HG02678 (cell line): ENCODE data around the gene MLF2.
"Not testable (repeated sequence)": the region's sequence is repeated elsewhere in the genome, so short reads cannot be mapped to it uniquely, and the experiment has no call there.

Experiments used
- ATAC-seq: cut with Tn5 transposase; IDR thresholded peaks from one replicate; pipeline ENCODE4 v1.9.1; 2021; ENCODE audit warnings: mild to moderate bottlenecking, moderate library complexity; ENCODE audit not compliant: unreplicated experiment

MLF2 gene

GRCh38 chr12:6765634-6766581 is 13.0 kb upstream of the MLF2 start, which contains the start of gene PTMS:
Gene PTMS (plus strand): TSS chr12:6766363. CDS start chr12:6766706, 343 bp downstream.
- peak; percentile 19 for ATAC-seq

DNA sequence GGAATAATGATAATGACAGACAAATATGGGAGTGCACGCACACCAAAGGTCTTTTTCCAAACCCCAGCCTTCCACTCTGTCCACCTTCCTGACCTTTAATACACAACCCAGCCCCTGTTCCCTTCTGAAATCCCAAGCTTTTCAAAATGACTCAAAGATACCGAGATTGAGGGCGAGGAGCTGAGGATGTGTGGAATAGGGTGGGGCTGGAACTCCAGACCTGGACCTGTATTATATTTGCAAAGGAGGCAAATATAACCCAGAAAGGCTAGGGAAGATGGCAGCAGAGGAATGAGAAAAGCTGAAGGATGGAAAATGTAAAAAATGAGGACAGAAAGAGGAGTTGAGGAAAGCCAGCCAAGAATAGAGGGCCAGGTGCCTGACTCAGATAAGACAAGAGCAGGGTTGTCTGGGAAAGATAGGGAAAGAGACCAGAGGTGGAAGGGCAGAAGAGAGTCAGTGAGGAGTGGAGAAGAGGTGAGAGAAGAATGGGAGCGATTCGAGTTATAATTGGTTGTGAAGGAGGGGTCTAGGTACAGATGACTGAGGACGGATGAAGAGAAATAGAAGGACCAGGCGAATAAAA is 12.2 kb upstream of the MLF2 start:
- no peak for ATAC-seq

DNA sequence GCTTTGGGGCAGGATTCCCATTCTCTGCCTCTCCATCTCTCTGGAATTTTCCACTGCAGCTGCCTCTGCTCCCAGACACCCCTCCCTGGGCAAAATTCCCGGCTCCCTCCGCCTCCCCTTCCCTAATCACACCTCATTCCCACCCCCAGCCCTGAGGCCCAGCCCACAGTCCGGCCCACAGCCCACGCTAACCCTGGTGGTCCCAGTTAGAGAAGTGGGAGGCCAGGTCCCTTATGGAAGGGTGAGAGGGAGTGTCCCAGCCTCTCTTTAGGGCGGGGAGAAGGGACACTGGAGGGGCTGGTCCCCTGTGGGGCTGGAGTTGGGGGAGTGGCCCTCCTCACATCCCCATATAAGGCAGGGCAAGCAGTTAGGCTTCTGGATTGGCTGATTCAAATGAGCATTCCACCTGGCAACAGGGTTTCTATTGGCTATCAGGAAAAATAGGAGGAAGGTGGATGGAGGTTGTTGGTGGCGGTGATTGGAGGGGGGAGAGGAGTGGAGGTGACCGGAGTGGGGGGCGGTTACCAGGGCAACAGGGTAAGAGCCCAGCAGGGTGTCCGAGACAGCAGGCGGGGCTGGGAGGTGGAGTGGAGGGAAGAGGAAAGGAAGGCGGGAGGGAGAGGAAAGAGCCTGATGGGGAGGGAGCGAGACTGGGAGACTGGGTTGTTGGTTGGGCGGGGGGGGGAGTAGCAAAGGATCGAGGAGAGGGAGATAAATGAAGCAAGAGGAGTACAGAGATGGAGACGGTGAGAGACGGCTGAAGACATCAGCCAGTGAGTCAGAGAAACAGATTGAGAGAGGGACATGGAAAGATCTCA is 11.3 kb upstream of the MLF2 start:
- peak; percentile 83 for ATAC-seq

DNA sequence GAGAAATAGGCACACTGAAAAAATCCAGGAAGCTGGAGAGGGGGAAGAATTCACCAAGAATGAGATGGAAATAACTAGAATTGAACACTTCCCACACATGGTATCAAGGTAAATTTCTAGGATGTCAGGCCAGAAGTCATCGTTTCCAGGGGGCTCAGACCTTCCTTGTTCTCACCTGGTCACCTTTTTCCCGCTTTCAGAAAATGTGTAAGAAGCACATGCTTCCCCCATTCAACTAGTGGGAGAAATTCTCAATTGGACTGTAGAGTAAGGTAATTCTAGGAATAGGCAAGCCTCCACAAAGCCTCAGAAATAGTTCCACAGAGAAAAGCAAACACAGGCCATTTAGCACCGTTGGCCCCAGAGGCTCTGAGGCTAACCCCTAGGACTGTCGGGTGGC is 10.4 kb upstream of the MLF2 start:
- ATAC-seq = no peak

GRCh38 chr12:6759741-6760140 is 6.8 kb upstream of the MLF2 start:
- no peak for ATAC-seq

DNA sequence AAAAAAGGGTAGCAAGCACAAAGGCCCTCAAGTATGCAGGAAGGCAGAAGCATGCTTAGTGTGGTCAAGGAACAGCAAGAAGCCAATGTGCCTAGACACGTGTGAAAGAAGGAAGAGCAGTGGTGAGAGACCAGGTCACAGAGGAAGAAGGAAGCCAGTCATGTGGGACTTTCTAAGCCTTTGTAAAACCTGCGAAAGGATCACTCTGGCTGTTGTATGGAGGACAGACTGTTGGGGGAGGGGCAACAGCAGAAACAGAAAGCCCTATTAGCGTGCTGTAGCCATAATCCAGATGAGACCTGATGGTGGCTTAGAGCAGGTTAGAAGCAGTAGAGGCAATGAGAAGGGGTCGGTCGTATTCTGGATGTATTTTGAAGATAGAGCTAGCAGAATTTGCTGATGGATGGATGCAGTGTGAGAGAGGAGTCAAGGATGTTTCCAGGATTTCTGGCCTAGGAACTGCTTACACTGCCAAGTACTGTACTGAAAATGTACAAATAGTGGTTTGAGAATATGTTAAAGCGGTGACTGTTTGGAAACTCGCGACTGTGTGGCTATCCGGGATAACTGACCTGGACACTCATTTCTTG is 5.7 kb upstream of the MLF2 start:
- no peak for ATAC-seq

- ATAC-seq = no peak
Observed at GRCh38 chr12:6757028-6757690, 4.2 kb upstream of the MLF2 start.

DNA sequence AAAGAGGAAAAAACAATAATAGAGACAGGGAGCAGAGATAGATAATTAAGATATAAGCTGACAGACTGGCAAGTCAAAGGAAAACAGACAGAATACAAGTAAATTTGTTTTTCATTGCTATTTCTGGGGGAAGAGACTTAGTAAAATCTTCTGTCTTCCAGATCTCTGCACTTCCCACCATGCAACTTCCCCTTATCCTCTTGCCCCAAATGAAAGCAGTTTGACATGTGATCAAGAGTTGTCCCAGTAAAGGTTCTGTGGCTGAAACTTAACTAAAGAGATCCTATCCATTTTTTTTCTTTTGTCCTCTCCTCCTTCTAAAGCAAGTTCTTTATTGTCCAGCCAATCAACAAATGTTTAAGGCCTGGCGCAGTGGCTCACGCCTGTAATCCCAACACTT is 1.5 kb upstream of the MLF2 start:
- ATAC-seq = no peak

GRCh38 chr12:6753772-6754356 is 923 bp upstream of the MLF2 start:
- no peak for ATAC-seq

DNA sequence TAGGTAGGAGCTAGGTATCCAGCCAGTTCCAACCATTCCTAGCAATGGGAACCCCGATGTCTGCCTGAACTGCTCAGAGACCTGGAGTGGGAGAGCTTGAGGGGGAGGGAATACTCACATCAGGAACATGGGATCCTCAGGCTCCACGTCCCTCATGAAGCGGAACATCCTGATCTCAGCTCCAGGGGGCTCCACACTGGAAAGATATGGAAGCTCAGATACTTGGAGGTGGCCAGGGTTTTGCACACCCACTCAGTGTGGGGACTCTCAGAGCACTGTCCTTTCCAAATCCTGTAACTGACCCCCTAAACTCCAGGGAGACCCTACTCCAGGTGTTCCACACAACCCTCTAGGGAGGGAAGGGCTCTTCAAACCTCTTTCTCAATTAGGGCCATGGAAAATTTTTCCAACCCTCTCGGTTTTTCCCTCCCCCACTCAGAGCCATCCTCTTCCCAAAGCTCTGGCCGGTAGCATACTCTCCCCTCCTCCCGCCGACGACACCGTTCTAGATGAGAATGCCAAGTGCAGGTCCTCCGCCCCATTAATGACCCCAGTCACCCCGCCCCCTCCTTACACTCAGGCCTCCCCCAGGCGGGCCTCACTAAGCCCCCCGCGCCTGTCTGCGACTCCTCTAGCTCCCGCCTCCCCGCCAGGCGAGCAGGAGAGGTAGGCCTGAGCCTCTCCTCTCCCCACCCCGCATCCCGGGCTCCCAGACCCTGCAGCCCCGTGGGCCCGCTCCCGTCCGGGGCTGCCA is 597 bp downstream of the MLF2 start:
- no peak for ATAC-seq

DNA sequence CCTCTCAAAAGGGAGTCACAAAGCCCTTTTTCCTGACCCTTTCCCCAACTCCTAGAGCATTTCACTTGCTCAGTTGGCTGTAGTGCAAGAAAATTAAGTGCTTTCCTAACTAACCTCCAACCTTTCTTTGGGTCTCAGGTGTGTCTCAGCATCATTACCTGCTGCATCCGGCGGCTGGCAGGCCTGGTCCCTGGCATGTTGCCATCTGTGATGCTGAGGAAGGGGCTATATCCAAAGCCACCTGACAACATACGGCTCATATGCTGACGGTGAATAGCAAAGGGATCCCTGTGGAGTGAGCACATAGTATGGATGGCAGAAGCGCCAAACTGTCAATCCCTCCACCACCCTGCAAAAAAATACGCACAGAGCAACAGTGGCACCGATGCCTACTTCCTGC is 1.2 kb downstream of the MLF2 start:
- no peak for ATAC-seq

GRCh38 chr12:6750506-6750905 is 2.4 kb downstream of the MLF2 start:
- no peak for ATAC-seq

DNA sequence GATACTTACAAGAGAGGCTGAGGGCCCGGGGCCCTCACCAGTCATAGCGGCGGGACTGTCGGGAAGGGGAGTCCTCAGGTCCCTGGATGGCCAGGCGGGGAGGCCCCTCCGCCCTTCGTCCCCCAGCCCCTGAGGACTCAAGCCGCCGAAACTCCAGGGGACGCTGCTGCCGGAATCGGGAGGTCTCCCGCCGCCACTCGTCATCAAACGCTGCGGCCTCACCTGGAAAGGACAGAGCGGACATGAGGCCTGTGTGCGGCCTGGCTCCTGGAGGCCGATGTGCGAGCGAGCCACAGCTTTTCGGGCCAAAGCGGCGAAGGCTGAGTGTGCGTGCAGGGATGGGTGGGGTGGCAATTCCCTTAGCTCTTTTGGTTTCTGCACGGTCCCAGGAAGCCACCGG is 4.2 kb downstream of the MLF2 start:
- no peak for ATAC-seq

- no peak for ATAC-seq
Observed at GRCh38 chr12:6747216-6747615, 5.7 kb downstream of the MLF2 start.

- ATAC-seq = no peak
Observed at GRCh38 chr12:6745741-6746525, 7.0 kb downstream of the MLF2 start.

- ATAC-seq = not testable (repeated sequence)
Observed at GRCh38 chr12:6743300-6743699, 9.6 kb downstream of the MLF2 start.

DNA sequence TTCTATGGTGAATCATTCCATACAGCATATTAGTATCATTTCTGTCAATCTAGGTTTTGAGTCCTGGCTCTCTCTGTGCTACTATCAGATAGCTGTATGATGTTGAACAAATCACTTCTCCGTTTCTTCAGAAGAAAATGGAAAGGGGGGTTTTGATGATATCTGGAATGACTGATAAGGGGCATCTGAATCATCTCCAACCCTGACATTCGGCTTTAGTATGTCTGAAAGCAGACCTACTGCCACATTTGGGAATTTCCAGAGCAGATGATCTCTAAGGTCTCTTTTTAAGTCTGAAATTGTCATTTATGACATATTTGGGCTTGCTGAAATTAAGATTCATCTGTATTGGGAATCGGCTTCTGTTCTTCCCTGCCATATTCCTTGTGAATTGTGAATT is 10.1 kb downstream of the MLF2 start:
- ATAC-seq = no peak

DNA sequence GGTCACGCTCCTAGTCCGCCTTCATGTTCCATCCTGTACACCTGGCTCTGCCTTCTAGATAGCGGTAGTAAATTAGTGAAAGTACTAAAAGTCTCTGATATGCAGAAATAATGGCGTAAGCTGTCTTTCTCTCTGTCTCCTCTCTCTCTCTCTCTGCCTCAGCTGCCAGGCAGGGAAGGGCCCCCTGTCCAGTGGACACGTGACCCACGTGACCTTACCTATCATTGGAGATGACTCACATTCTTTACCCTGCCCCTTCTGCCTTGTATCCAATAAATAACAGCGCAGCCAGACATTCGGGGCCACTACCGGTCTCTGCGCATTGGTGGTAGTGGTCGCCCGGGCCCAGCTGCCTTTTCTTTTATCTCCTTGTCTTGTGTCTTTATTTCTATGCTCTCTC is 10.9 kb downstream of the MLF2 start:
- ATAC-seq = not testable (repeated sequence)

GRCh38 chr12:6736754-6737153 is 16.2 kb downstream of the MLF2 start:
- ATAC-seq = no peak
